HL-60/S4 treated with retinoic acid at 250 ng/mL for 4 days and 3 days (cell line): ENCODE data around the gene EXOC3L2.

Source experiments
- in situ Hi-C: fragments of 300-500 bp; cut with MboI; formaldehyde crosslinking; loops from 2 replicates; pipeline ENCODE4 v1.7.0; 2022; ENCODE audit warnings: low sequenced_read_pairs

EXOC3L2 gene

GRCh38 chr19:45163156-45163555, 82.1 kb downstream of the EXOC3L2 start:
- in situ Hi-C loops: no loop called here

GRCh38 chr19:45162608-45163143, 82.5 kb downstream of the EXOC3L2 start:
- in situ Hi-C loops: no loop called here
